Calu3 (cell line): ENCODE results near the gene BLOC1S1. TPM values are rescaled to one million over a fixed set of nuclear protein-coding genes. Genes with fewer than 3 reads are reported as not detected.

ENCODE experiments used
- BruUV-seq: library from RNA; stranded (reverse); fragments of 400-500 nt; replicated peaks from 2 replicates; lab custom pipeline; 2021; lab: Mats Ljungman, UMichigan
- CTCF ChIA-PET: fragments of 300-600 bp; sonication (Branson Sonifier 250); formaldehyde crosslinking; loops from one replicate; lab custom pipeline; 2022; ENCODE audit warnings: antibody characterized with exemption; lab: Charles Lee
- DNase-seq: peaks from one replicate; pipeline ENCODE4 v3.0.0; 2022
- H3K27ac Mint-ChIP-seq: one replicate; pipeline ENCODE4 v1.8.0; 2022; ENCODE audit warnings: mixed read lengths; ENCODE audit not compliant: unreplicated experiment
- H3K27me3 Mint-ChIP-seq: one replicate; pipeline ENCODE4 v1.8.0; 2022; ENCODE audit warnings: mixed read lengths; ENCODE audit not compliant: unreplicated experiment
- H3K36me3 Mint-ChIP-seq: one replicate; pipeline ENCODE4 v1.8.0; 2022; ENCODE audit warnings: mild to moderate bottlenecking, moderate library complexity, mixed read lengths; ENCODE audit not compliant: insufficient read depth, unreplicated experiment
- H3K4me1 Mint-ChIP-seq: one replicate; pipeline ENCODE4 v1.8.0; 2022; ENCODE audit warnings: mild to moderate bottlenecking, low read depth, mixed read lengths; ENCODE audit not compliant: unreplicated experiment
- H3K4me3 Mint-ChIP-seq: one replicate; pipeline ENCODE4 v1.8.0; 2022; ENCODE audit warnings: mild to moderate bottlenecking, low read depth, moderate library complexity, mixed read lengths; ENCODE audit not compliant: unreplicated experiment
- H3K9me3 Mint-ChIP-seq: one replicate; pipeline ENCODE4 v1.8.0; 2022; ENCODE audit warnings: low read depth, mixed read lengths; ENCODE audit not compliant: unreplicated experiment
- CTCF ChIP-seq: fragments of 200-600 bp; IDR thresholded peaks from one replicate; pipeline ENCODE4 v1.8.0; 2022; ENCODE audit warnings: antibody characterized with exemption; ENCODE audit not compliant: unreplicated experiment
- intact Hi-C: fragments of 100-400 bp; cut with micrococcal nuclease; formaldehyde crosslinking; loops from one replicate; pipeline ENCODE4 v1.10.0; 2022; ENCODE audit not compliant: unreplicated experiment
- total RNA-seq: library from RNA; stranded (reverse); gene quantifications from 2 replicates; pipeline ENCODE4 v1.2.3, GENCODE V29; 2022

BLOC1S1 gene
- total RNA-seq, 1 experiment from 2014 or later: 71.0 TPM

DNA sequence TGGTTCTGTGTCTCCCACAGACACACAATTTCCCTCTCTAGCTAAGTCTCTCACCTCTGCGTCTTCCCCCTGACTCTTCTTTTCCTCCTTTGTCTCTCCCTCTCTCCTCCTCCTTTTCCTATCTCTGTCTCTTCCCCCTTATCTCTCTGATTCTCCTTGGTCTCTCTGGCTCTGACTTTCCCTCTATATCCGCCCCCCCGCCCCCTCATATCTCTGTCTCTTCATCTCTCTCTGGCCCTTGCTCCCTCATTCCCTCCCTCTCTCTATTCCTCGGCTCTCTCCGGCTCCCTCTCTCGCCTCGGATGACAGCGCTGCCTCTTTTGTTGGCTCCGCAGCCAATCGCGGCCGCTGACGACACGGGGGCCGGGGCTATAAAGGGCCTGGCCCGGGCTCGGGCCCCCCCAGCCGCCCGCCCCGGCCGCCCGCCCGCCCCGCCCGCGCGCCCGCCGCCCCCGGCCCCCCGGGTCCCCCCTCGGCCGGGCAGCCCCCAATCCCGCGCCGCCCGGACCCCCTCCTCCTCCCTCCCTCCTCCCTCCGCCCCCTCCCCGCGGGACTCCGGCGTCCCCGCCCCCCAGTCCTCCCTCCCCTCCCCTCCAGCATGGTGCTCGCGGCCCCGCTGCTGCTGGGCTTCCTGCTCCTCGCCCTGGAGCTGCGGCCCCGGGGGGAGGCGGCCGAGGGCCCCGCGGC is 27.0 kb downstream of the BLOC1S1 start, which contains the start of gene GDF11:
Gene GDF11, plus strand, starts transcription at position 404 of the 687 bp plus-strand sequence. Its CDS starts 195 bp downstream, at position 599.
- Mint-ChIP-seq H3K4me3 (peak within 1 kb of the TSS; percentile 73), H3K27me3 (peaks cover 35% of the 10 kb centered on the region), H3K36me3 (peaks cover 35% of the 10 kb centered on the region), H3K9me3 (no peaks in the 10 kb centered on the region), H3K27ac (no peak within 1 kb of the TSS), H3K4me1 (peaks cover 32% of the 10 kb centered on the region)
- CTCF ChIA-PET: interaction anchor here (0.6 to 0.7 kb wide), 2 partner anchors 22 to 573 kb away, joined by 3 read pairs; partner anchors contain the start of gene CNPY2
- peak; percentile 69 for DNase-seq
- intact Hi-C loops: no loop called here
- no peak for TF ChIP-seq CTCF
- no TSS peak for BruUV-seq

- peak; percentile 57 for DNase-seq
- CTCF ChIA-PET: interaction anchor here (0.6 to 1.3 kb wide), 3 partner anchors 9 to 572 kb away, joined by 3 to 4 read pairs (median 3); partner anchors contain the start of gene CNPY2
- no peak overlapping the region for H3K27ac Mint-ChIP-seq
- H3K9me3 Mint-ChIP-seq: no peaks in the 10 kb centered on the region
- BruUV-seq: no TSS peak
- peak overlapping the region; percentile 73 for H3K4me3 Mint-ChIP-seq
- H3K36me3 Mint-ChIP-seq: peaks cover 33% of the 10 kb centered on the region
- TF ChIP-seq CTCF: peak; percentile 14
- H3K27me3 Mint-ChIP-seq: peaks cover 35% of the 10 kb centered on the region
- intact Hi-C loops: no loop called here
- H3K4me1 Mint-ChIP-seq: peaks cover 24% of the 10 kb centered on the region
Observed at GRCh38 chr12:55743406-55744339, 27.8 kb downstream of the BLOC1S1 start.

DNA sequence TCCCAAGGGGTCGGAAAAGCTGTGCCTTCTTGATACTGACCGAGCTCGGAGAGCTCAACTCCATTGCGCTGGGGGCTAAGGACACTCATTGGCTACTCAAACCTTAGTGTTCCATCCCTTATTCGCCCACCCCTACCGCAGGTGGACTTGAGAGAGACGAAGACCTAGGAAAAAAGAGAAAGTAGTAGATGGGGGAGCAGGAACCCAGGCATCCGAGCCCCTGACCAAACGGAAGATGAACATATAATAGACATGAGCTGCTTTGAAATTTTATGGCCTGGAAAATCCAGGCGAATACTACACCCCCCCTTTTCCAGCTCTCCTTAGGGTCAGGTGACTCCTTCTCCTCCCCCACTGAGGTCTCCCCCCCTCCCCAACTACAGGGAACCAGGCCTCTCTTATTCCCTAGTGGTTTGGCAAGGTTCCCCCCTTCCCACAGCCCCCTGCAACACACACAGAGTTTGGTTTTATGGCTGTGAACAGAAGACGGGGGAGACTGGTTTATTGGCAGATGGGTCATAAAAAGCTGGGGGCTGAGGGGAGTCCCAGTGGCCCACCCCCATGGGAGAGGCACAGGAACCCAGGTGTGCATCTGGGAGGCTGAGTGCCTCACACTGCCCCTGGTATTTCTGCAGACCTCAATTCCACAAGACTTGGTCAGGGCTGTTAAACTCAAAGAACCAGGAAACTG is 28.6 kb downstream of the BLOC1S1 start:
- BruUV-seq: no TSS peak
- H3K27me3 Mint-ChIP-seq: peaks cover 35% of the 10 kb centered on the region
- H3K27ac Mint-ChIP-seq: no peak overlapping the region
- H3K36me3 Mint-ChIP-seq: peaks cover 33% of the 10 kb centered on the region
- CTCF ChIA-PET: interaction anchor here (1.0 to 1.3 kb wide), 2 partner anchors 9 to 196 kb away, joined by 3 to 4 read pairs; no protein-coding TSS in a partner anchor
- H3K4me1 Mint-ChIP-seq: peaks cover 24% of the 10 kb centered on the region
- no peak for DNase-seq
- intact Hi-C loops: no loop called here
- TF ChIP-seq CTCF: no peak
- no peaks in the 10 kb centered on the region for H3K9me3 Mint-ChIP-seq
- H3K4me3 Mint-ChIP-seq: peak overlapping the region; percentile 73
